Activated CD8-positive, alpha-beta memory T cell treated with anti-CD3 and anti-CD28 coated beads for 24 hours (primary cell): ENCODE results near the gene OTOS.

Experiments used
- DNase-seq: peaks from one replicate; pipeline ENCODE4 v3.0.0-alpha.2; 2020

The OTOS gene

DNA sequence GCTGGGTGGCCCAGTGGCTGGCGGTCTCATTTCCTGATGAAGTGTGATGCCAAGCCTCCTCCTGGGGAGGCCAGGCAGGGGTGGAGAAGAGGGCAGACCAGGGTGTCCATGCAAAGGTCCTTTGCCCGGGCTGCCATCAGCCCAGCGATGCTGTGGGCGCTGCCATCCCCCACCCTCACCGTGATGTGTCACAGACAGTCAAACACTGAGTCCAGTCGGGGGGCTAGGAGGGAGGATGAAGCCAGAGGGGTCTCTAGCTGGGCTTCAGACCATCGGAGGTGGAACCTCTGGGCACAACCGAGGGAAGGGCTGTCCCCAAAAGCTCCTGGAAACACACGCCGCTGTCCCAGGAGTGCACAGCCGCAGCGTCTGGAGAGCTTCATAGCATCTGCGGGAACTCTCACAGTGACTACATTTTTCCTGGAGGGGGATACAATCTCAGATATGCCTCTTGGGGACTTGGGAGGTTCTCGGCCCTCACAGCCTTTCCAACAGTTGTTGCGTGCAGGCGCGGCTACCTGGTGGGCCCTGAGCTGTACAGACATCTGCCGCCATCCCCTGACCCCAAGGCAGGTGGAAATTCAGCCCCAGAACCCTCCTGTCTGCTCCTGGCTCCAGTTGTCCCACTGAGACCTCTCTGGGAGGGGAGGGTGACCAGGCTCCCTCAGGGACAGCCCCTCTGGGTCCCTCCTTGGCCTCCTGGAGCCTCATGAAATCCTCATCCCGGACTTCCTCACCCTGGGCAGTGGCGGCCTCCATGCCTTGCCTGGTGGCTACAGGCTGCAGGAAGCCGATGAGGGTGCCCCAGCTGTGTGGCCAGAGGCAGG lies 26.5 kb upstream of the OTOS start:
- no peak for DNase-seq

DNA sequence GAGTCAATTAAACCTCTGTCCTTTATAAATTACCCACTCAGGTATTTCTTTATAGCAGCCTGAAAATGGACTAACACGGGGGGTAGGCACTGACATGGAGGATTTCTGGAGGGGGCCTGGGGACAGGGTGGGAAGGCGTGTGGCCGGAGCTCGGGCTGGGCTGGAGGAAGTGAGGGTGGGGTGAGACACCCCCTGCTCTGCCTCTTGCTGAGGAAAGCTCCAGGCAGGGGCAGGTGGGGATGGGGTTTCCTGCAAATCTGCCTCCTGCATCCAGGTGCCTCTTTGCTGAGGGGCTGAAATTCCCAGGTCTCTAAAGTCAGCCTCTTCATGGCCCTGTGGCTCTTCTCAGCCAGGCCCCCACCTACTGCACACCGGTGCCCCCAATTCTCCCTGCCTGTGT lies 25.7 kb upstream of the OTOS start:
- DNase-seq = no peak

GRCh38 chr2:240165661-240166060 lies 25.2 kb upstream of the OTOS start:
- DNase-seq = no peak

- no peak for DNase-seq
Observed at GRCh38 chr2:240165034-240165433, 24.6 kb upstream of the OTOS start.

- DNase-seq = no peak
Observed at GRCh38 chr2:240164586-240164985, 24.1 kb upstream of the OTOS start.

DNA sequence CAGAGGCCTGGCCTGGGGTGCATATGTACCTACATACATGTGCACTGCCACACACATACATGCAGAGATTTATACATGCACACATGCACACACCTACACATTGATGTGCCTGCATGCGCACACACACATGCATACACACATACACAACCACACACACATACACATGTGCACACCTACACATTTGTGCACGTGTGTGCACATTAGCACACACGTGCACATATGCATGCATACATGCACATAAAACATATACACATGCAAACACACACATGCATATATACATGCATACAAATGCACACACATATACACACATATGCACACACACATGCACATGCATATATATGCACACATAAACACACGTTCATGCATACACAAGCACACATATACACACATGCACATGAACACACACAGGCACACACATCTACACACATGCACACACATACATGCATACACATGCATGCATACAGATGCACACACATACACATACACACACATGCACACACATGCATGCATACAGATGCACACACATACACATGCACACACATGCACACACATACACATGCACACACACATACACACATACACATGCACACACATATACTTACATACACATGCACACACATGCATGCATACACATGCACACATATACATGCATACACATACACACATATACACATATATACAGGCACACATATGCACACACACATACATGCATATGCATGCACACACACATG lies 23.6 kb upstream of the OTOS start:
- no peak for DNase-seq

GRCh38 chr2:240162939-240163714 lies 22.7 kb upstream of the OTOS start:
- DNase-seq = no peak

DNA sequence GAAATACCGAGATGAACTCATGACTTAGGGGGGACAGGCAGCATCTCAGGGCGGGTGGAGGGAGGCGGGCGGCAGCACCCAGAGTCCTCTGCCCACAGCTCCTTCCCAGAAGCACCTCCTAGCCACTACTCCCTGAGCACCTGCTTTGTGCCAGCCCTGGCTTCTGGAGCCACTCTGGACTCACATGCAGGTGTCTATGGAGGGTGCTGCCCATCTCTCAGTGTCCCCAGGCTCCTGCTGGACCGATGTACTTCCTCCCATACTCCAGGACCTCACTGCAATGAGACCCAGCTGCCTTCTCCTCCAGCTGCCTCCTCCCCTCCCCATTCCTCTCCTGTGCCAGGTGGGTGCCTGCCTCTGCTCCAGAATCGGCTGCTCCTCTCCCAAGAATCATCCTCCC lies 22.1 kb upstream of the OTOS start:
- DNase-seq = no peak

DNA sequence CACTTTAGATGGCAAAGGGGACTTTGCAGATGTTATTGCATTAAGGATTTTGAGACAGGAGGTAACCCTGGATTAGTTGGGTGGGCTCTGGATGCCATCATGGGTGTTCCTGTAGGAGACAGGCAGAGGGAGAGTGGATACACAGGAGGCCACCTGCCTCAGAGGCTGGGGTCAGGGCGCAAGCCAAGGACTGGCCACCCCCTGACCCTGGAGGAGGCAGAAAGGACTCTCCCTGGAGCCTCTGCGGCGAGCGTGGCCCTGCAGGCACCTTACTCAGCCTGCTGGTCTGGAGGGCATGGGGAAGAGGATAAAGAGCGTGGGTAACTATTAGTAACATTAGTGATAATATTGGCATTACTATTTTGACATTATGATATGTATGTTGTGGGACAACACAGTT lies 21.6 kb upstream of the OTOS start:
- no peak for DNase-seq

DNA sequence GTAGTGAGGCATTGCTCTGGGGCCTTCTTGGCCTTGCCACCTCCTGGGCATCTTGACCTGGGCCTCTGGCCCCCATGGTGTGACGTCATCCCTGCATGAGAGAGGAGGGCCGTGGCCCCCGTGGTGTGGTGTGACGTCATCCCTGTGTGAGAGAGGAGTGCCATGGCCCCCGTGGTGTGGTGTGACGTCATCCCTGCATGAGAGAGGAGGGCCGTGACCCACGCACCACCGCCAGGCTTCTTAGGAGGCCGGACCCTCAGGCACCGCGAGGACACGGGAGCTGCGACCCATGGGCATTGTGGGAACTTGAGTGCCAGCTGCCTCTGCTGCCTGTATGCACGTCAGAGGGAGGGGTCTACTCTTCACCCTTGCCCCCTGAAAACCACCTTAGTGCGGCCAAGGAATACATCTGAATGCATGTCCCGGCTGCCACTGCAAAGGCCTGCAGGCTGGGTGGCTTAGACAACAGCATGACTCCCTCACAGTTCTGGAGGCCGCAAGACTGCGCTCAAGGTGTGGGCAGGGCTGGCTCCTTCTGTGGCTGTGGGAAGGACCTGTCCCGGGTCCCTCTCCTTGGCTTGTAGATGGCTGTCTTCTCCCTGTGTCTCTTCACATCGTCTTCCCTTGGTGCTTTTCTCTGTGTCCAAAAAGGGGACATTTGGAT lies 20.8 kb upstream of the OTOS start:
- DNase-seq = no peak

DNA sequence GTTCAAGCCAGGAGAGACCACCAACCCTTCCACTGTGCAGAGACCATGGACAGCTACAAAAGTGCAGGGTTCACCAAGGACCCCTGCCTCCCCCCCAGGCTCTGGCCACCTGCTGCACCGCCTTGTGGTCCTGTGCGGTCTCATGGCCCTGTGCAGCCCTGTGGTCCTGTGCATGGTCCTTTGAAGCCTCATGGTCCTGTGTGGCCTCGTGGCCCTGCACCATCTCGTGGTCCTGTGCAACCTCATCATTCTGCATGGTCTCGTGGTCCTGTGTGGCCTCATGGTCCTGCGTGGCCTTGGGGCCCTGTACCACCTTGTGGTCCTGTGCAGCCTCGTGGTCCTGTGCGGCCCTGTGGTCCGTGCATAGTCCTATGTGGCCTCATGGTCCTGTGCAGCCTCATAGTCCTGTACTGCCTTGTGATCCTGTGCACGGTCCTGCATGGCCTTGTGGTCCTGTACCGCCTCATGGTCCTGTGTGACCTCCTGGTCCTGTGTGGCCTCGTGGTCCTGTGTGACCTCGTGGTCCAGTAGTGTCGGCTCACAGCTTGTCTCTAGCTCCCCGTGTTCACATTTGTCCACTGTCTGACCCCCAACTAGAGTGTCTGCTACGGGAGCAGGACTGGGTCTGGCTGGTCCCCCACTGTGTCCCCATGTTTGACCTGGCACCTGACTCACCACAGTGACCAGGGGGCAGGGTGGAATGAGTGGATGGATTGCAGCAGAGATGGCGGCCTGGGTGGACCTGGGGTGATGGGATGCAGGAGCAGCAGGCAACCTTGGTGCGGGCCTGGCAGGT lies 20.0 kb upstream of the OTOS start:
- DNase-seq = no peak

DNA sequence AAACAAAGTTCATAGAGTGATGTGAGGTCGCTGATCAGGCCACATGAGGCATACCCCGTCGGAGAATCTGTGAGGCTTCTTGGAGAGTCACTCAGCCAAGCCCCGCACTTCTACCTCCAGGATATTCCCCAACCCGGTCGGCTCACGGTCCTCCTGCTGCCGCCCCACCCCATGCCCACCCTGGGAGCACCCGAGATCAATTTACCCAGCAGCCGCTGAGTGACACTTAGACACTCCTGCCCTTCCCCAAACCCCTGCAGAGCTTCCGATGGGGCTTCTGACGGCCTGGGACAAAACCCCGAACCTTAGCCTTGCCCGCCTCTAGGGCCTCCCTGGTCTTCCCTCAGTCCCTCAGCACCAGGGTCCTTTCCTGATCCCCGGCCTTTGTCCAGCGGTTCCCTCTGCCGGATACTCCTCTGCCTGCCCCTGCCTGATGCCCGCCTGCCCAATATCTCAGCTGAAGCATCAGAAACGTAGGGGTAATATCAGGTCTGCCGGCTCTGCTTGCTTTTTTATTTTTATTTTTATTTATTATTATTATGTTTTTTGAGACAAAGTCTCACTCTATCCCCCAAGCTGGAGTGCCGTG lies 18.9 kb upstream of the OTOS start:
- DNase-seq = no peak

DNA sequence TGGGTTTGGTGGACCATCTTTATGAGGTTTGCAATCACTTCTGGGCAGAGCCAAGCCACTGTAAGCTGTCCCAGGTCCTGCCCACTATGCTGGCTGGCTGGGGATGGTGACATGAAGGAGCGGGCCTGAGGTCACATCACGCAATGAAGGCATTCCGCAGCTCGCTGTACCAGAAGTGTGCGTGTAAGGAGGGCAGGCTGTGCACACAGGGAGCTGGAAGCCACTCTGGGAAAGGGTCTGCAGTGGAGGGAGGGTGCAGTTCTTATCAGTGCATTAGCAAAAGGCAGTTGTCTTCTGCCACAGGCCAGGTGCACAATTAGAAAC lies 16.7 kb upstream of the OTOS start:
- no peak for DNase-seq

- DNase-seq = no peak
Observed at GRCh38 chr2:240156435-240157146, 16.1 kb upstream of the OTOS start.

DNA sequence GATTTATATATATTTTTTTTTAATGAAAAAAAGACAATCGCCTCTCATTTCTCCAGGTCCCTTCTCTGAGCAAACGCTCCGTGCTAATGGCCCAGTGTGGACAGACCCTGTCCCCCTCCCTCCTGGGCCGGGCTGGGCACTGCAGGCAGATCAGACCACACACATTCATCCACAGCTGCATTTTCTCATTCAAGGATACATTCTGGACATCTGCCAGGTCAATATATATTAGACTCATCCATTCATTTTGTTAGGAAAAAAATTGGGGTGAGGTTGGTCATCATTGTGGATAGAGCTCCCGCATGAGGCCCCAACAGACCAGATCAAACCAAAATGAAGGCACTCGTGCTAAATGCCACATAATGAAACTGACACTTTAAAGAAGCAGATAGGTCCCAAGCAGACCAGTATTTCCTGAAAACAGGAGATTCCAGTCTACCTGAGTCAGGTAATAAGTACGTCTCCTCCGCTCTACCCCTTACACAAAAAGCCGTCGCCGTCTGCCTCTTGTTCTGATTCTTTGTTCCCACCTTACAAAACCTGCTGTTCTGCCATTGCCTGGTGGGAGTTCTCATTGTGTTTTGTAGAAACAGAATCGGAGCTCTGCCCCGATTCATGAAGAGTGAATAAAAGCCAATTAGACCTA lies 15.4 kb upstream of the OTOS start:
- no peak for DNase-seq

- no peak for DNase-seq
Observed at GRCh38 chr2:240155048-240155744, 14.7 kb upstream of the OTOS start.

- no peak for DNase-seq
Observed at GRCh38 chr2:240154606-240155005, 14.1 kb upstream of the OTOS start.

GRCh38 chr2:240153418-240153817 lies 13.0 kb upstream of the OTOS start:
- no peak for DNase-seq

DNA sequence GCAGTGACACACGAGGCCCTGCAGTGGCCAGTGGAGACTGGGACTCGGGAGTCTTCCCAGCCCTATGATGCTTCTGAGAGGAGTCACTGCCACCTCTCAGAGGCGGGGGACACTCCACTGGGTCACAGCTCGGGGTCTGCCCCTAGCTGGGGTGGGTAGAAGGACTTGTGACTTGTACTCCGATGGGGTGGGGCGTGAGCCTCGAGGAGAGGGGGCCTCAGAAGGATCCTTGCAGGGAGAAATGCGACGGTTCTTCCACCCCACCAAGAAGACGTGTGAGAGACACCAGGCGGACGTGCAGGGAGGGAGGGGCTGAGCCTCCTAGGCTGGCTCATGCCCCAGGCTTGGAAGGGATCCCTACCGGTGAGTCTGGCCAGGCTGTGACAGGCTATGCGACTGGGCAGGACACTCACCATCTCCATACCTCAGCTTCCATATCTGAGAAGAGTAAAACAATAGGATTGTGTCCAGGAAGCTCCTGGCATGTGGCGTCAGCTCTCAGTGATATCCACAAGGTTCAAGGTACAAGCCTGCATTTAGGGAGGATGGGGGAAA lies 11.1 kb upstream of the OTOS start:
- no peak for DNase-seq
